ENCODE results near the gene CHD9NB. TPM values are rescaled to one million over a fixed set of nuclear protein-coding genes. Genes with fewer than 3 reads are reported as not detected.
A peak's percentile ranks its signal among the peaks of the same experiment; 100 is the strongest.

CHD9NB gene
- total and polyA plus RNA-seq, 2 of the 4 experiments (the other 2 are of a cell fraction): 0.94 to 1.1 TPM

DNA sequence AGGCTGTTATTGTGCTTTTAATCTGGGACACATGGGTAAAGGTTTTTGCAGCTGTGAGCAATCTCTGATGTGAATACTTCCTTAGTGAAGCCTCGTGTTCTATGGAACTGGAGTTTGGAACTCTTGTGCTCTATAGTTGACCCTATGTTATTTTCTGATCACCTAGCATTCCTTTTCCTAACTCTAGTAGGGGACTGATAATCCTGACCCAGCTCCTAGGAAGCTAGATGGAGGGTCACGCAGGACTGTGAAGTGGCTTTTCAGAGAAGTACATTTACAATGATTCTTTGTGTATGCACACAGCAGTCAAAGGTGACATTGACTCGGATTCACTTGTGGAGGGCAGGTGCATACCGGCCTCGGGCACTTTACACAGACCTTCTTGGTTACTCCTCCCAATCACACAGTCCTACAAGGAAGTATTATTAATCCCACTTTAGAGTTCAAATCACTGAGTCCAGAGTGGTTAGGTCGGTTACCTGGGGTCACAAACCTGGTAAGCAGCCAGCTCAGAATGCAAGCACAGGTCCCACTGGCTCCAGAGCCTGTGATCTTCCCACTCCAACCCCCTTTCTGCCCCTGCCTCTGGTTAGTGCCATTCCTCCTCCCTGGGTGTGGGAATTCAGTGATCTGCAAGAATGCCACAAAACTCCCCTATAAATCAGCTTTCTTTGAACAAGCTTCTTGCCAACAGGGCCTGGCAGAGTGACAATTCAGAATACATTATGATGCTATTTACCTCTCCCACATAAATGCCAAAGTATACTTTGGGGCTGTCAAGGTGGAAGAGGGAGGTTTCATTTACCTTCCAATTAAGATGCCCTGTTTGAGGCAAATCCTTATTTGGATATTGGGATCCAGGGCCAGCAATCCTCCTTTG, 7.1 kb downstream of the CHD9NB start (continued):
- TF ChIP-seq RFX5 (IDR thresholded peaks at IDR 0.05; ENCODE audit: low read depth, low read length): no peak

DNA sequence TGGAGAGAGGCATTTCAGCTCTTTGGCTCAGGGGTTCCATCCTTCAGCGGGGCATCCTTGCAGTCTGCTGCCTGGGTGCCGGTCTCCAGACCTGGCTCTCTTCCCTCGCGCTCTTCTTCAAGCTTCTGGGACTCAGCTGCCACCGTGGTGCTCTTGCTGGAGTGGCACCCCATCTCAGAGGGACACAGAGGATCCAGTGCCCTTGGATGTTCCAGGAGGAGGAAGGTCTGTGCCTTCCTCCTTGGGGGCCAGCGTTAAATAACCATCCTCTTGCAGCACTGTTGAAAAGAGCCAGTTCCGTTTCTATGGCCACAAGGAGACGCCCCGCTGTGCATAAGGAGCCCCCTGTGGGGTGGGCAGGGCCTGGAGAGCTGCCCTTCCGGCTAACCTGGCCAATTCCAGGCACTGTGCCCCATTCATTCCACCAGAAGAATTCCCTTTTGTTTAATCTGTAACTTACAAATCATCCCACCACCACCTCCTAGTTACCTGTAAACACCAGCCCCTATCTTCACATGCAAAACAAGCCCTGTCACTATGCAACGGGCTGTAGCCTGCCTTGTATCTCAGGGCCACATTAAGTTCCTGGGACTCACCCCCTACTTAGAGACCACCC, 8.6 kb downstream of the CHD9NB start:
- Histone ChIP-seq H2AK5ac (ENCODE audit: low read depth, low read length) (no peak overlapping the region), H2AK9ac (replicated peaks; ENCODE audit: low read depth, low read length, poor library complexity) (peak overlapping the region; percentile 33), H4K8ac (ENCODE audit: low read depth in 2 of 2, low read length in 2 of 2) (no peak overlapping the region), H2BK15ac (ENCODE audit: low read depth, low read length) (no peak overlapping the region), H3K4me1 (ENCODE audit: control insufficient read depth, insufficient read depth, low read length) (peaks cover 12% of the 10 kb centered on the region), H2BK20ac (ENCODE audit: low read depth, low read length) (no peak overlapping the region), H2BK120ac (ENCODE audit: low read depth, low read length) (no peak overlapping the region), H3K27ac (ENCODE audit: insufficient read depth, low read length) (no peak overlapping the region), H3K27me3 (ENCODE audit: control insufficient read depth, insufficient read depth, low read length) (peaks cover 4% of the 10 kb centered on the region; the same call in 1 of the 2 replicates), H2AFZ (replicated peaks; ENCODE audit: low read length, poor library complexity) (no peak overlapping the region), H4K5ac (ENCODE audit: low read depth, low read length) (no peak overlapping the region), H4K20me1 (ENCODE audit: insufficient read depth, low read length) (no peaks in the 10 kb centered on the region), H4K91ac (ENCODE audit: insufficient read depth, low read depth, low read length) (no peak overlapping the region), H3K14ac (replicated peaks; ENCODE audit: low read depth, low read length) (no peak overlapping the region; the same call in 1 of the 2 replicates), H3K18ac (ENCODE audit: low read depth, low read length) (no peak overlapping the region), H3K79me1 (ENCODE audit: low read depth in 1 of 2, low read length in 2 of 2) (no peaks in the 10 kb centered on the region), H3K9me1 (ENCODE audit: insufficient read depth, low read length) (no peaks in the 10 kb centered on the region), H3K4ac (ENCODE audit: low read depth, low read length) (no peak overlapping the region), H3K4me3 (ENCODE audit: insufficient read depth, low read depth, low read length) (no peak overlapping the region), H3K36me3 (ENCODE audit: control insufficient read depth, insufficient read depth, low read length) (peaks cover 3% of the 10 kb centered on the region), H2BK5ac (ENCODE audit: low read depth, low read length, poor library complexity, severe bottlenecking) (no peak overlapping the region), H3K56ac (ENCODE audit: extremely low read depth, insufficient read depth, low read length) (no peak overlapping the region), H3K9ac (ENCODE audit: low read depth, low read length) (no peak overlapping the region), H3K4me2 (ENCODE audit: low read depth, low read length) (no peak overlapping the region), H3K23ac (ENCODE audit: low read depth, low read length) (peak overlapping the region; percentile 56; the same call in 1 of the 2 replicates), H3K9me3 (ENCODE audit: control insufficient read depth, insufficient read depth, low read length) (no peaks in the 10 kb centered on the region)
- dilution Hi-C loops (cut with HindIII; ENCODE audit: low sequenced_read_pairs, unreplicated experiment) (no loop called here), intact Hi-C loops (cut with micrococcal nuclease) (no loop called here), in situ Hi-C loops (cut with MboI; ENCODE audit: low sequenced_read_pairs) (no loop called here)
- CTCF ChIA-PET: no interaction called here
- 4% methylated on average over 5 of the region's 11 CpGs; no CpG with 5 or more reads in 1 of the 2 experiments for WGBS, 2 experiments (ENCODE audit: extremely low coverage in 2 of 2, insufficient read length in 1 of 2)
- no peak; the same call in 1 of the 2 replicates for ATAC-seq (ENCODE audit: low read depth)
- POLR2A ChIA-PET (ENCODE audit: unreplicated experiment): no interaction called here
- no TSS peak for BruUV-seq (replicated peaks)
- no peak for DNase-seq
- TF ChIP-seq POLR2A (IDR thresholded peaks at IDR 0.05; ENCODE audit: low read depth, low read length) (no peak), CEBPB (IDR thresholded peaks at IDR 0.05; ENCODE audit: low read depth, low read length) (no peak), NFE2L2 (IDR thresholded peaks at IDR 0.05; ENCODE audit: low read depth, low read length) (no peak), RCOR1 (IDR thresholded peaks at IDR 0.05; ENCODE audit: insufficient replicate concordance, low read length) (no peak), CHD1 (IDR thresholded peaks at IDR 0.05; ENCODE audit: low read depth, low read length) (no peak), RAD21 (IDR thresholded peaks at IDR 0.05; ENCODE audit: low read length) (no peak), BHLHE40 (IDR thresholded peaks at IDR 0.05; ENCODE audit: low read depth, low read length) (no peak), RFX5 (IDR thresholded peaks at IDR 0.05; ENCODE audit: low read depth, low read length) (no peak)
- TF ChIP-seq, protein P1, sequence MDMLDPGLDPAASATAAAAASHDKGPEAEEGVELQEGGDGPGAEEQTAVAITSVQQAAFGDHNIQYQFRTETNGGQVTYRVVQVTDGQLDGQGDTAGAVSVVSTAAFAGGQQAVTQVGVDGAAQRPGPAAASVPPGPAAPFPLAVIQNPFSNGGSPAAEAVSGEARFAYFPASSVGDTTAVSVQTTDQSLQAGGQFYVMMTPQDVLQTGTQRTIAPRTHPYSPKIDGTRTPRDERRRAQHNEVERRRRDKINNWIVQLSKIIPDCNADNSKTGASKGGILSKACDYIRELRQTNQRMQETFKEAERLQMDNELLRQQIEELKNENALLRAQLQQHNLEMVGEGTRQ (IDR thresholded peaks at IDR 0.05; ENCODE audit: low read depth, low read length): no peak
- TF ChIP-seq, protein P2, sequence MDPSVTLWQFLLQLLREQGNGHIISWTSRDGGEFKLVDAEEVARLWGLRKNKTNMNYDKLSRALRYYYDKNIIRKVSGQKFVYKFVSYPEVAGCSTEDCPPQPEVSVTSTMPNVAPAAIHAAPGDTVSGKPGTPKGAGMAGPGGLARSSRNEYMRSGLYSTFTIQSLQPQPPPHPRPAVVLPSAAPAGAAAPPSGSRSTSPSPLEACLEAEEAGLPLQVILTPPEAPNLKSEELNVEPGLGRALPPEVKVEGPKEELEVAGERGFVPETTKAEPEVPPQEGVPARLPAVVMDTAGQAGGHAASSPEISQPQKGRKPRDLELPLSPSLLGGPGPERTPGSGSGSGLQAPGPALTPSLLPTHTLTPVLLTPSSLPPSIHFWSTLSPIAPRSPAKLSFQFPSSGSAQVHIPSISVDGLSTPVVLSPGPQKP (IDR thresholded peaks at IDR 0.05; ENCODE audit: borderline replicate concordance, low read depth, low read length): no peak
- TF ChIP-seq, protein P3, sequence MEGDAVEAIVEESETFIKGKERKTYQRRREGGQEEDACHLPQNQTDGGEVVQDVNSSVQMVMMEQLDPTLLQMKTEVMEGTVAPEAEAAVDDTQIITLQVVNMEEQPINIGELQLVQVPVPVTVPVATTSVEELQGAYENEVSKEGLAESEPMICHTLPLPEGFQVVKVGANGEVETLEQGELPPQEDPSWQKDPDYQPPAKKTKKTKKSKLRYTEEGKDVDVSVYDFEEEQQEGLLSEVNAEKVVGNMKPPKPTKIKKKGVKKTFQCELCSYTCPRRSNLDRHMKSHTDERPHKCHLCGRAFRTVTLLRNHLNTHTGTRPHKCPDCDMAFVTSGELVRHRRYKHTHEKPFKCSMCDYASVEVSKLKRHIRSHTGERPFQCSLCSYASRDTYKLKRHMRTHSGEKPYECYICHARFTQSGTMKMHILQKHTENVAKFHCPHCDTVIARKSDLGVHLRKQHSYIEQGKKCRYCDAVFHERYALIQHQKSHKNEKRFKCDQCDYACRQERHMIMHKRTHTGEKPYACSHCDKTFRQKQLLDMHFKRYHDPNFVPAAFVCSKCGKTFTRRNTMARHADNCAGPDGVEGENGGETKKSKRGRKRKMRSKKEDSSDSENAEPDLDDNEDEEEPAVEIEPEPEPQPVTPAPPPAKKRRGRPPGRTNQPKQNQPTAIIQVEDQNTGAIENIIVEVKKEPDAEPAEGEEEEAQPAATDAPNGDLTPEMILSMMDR (conservative IDR thresholded peaks at IDR 0.05; ENCODE audit: low read depth, low read length): no peak

Measured in IMR-90 (cell line).